ENCODE data around the gene ZDHHC14. TPM values are rescaled to one million over a fixed set of nuclear protein-coding genes. Genes with fewer than 3 reads are reported as not detected.
"Not testable (repeated sequence)": the region's sequence is repeated elsewhere in the genome, so short reads cannot be mapped to it uniquely, and the experiment has no call there.

Gene ZDHHC14
- total RNA-seq, 1 experiment from 2014 or later: 1.7 TPM

DNA sequence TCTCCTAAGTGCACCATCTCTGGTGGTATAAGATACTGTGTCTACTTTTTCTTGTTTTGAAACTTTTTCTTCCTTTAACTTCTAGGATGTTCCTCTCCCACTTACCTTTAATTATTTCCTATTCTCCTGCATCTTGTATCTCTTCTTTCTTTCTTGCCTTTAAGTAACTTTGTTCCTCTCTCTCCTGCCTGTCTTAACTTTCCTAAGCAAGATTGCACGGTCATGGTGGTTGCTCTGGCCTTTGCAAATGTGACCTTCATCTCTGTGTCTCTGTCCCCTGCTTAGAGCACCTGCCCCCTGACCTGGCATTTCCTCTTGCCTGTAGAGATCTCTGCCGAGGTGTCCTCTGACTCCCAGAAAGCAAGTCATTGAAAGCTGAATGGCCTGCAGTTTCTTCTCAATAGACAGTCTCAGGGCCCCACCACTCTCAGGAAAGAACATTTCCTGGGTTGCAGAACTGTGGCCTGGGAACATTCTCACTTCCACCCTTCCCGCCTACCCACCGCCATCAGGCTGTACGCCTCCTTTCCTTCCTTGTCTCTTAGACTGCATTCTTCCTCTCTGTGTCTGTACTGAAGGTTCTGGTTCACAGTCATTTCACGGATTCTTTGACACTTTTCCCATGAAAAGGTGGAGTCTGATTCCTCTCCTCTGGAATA, 12.8 kb downstream of the ZDHHC14 start:
- Mint-ChIP-seq H3K9me3 (peaks cover 24 to 33% of the 10 kb centered on the region in 2 experiments), H3K36me3 (ENCODE audit: insufficient read depth in 1 of 3, low read depth in 3 of 3) (peaks cover 18 to 26% (median 19%) of the 10 kb centered on the region in 3 experiments)
- TF ChIP-seq, protein P1, sequence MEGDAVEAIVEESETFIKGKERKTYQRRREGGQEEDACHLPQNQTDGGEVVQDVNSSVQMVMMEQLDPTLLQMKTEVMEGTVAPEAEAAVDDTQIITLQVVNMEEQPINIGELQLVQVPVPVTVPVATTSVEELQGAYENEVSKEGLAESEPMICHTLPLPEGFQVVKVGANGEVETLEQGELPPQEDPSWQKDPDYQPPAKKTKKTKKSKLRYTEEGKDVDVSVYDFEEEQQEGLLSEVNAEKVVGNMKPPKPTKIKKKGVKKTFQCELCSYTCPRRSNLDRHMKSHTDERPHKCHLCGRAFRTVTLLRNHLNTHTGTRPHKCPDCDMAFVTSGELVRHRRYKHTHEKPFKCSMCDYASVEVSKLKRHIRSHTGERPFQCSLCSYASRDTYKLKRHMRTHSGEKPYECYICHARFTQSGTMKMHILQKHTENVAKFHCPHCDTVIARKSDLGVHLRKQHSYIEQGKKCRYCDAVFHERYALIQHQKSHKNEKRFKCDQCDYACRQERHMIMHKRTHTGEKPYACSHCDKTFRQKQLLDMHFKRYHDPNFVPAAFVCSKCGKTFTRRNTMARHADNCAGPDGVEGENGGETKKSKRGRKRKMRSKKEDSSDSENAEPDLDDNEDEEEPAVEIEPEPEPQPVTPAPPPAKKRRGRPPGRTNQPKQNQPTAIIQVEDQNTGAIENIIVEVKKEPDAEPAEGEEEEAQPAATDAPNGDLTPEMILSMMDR (conservative IDR thresholded peaks at IDR 0.05): no peak

DNA sequence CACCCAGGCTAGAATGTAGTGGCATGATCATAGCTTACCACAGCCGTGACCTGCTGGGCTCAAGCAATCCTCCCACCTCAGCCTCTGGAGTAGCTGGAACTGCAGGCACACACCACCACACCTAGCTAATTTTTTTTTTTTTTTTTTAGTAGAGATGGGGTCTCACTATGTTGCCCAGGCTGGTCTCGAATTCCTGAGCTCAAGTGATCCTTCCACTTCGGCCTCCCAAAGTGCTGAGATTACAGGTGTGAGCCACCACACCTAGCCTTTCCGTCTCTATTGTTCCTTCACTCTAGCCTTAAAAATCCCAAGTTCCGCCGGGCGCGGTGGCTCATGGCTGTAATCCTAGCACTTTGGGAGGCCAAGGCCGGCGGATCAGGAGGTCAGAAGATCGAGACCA, 14.2 kb downstream of the ZDHHC14 start:
- not testable (repeated sequence) for H2BK20ac ChIP-seq (ENCODE audit: low read depth, low read length, poor library complexity, severe bottlenecking); H2BK15ac ChIP-seq (ENCODE audit: low read depth, low read length); H2BK12ac ChIP-seq (ENCODE audit: insufficient read length, low read depth, low read length); H3K23ac ChIP-seq (ENCODE audit: insufficient read length, low read depth, low read length); H4K5ac ChIP-seq (ENCODE audit: insufficient read length, low read depth, low read length); H3K14ac ChIP-seq (ENCODE audit: insufficient read depth, low read length); H3K27ac ChIP-seq (ENCODE audit: insufficient read length, low read depth, low read length); H3K4ac ChIP-seq (ENCODE audit: low read depth, low read length); H4K8ac ChIP-seq (replicated peaks; ENCODE audit: insufficient read length, low read depth, low read length); H3K4me2 ChIP-seq (ENCODE audit: insufficient read depth, insufficient read length, low read length); DNase-seq; H3K23me2 ChIP-seq (ENCODE audit: insufficient read length, low read depth, low read length, poor library complexity, severe bottlenecking); H3K27ac Mint-ChIP-seq; H2AK5ac ChIP-seq (ENCODE audit: insufficient read length, low read length); H2AFZ ChIP-seq (ENCODE audit: low read length); H3K79me1 ChIP-seq (ENCODE audit: insufficient read depth, low read depth, low read length, poor library complexity, severe bottlenecking); H3K27me3 Mint-ChIP-seq (ENCODE audit: low read depth); H2BK5ac ChIP-seq (ENCODE audit: insufficient read length, low read length); H3K4me1 ChIP-seq (ENCODE audit: insufficient read depth, low read length); H3K9me3 ChIP-seq (ENCODE audit: control insufficient read depth, low read depth, low read length); H4K91ac ChIP-seq (ENCODE audit: insufficient read length, low read depth, low read length); H3K18ac ChIP-seq (ENCODE audit: insufficient read length, low read depth, low read length); H3K9ac ChIP-seq (ENCODE audit: extremely low read depth, insufficient read length, low read length); H3K27me3 ChIP-seq (ENCODE audit: insufficient read depth, low read length); H3T11ph ChIP-seq (ENCODE audit: low read length); H3K4me3 Mint-ChIP-seq; H3K56ac ChIP-seq (ENCODE audit: insufficient read length, low read depth, low read length); H4K20me1 ChIP-seq (ENCODE audit: control insufficient read depth, insufficient read depth, insufficient read length); H2BK120ac ChIP-seq (ENCODE audit: low read depth, low read length, poor library complexity, severe bottlenecking); H3K79me2 ChIP-seq (ENCODE audit: insufficient read depth, low read length)
- Mint-ChIP-seq H3K4me1 (peaks cover 9 to 10% of the 10 kb centered on the region in 2 experiments), H3K9me3 (peaks cover 15 to 22% of the 10 kb centered on the region in 2 experiments), H3K36me3 (ENCODE audit: insufficient read depth in 1 of 3, low read depth in 3 of 3) (peaks cover 13 to 17% (median 14%) of the 10 kb centered on the region in 3 experiments)
- no CpG with 5 or more reads among the region's 11 CpGs for WGBS (ENCODE audit: extremely low coverage, insufficient read length, low lambda C conversion rate)

More for the DNA sequence above, 12.8 kb downstream of the ZDHHC14 start:
- Histone ChIP-seq H4K91ac (ENCODE audit: insufficient read length, low read depth, low read length) (no peak overlapping the region), H3K56ac (ENCODE audit: insufficient read length, low read depth, low read length) (no peak overlapping the region), H3K4me1 (ENCODE audit: insufficient read depth, low read length) (no peaks in the 10 kb centered on the region), H2BK5ac (ENCODE audit: insufficient read length, low read length) (no peak overlapping the region), H3K14ac (ENCODE audit: insufficient read depth, low read length) (no peak overlapping the region), H3K9ac (ENCODE audit: extremely low read depth, insufficient read length, low read length) (no peak overlapping the region), H2AK5ac (ENCODE audit: insufficient read length, low read length) (no peak overlapping the region), H3K4me2 (ENCODE audit: insufficient read depth, insufficient read length, low read length) (no peak overlapping the region), H3K4ac (ENCODE audit: low read depth, low read length) (no peak overlapping the region), H2BK120ac (ENCODE audit: low read depth, low read length, poor library complexity, severe bottlenecking) (no peak overlapping the region), H3T11ph (ENCODE audit: low read length) (no peak overlapping the region), H4K5ac (ENCODE audit: insufficient read length, low read depth, low read length) (no peak overlapping the region), H3K27me3 (ENCODE audit: insufficient read depth, low read length) (no peaks in the 10 kb centered on the region), H3K27ac (ENCODE audit: insufficient read length, low read depth, low read length) (no peak overlapping the region), H2BK15ac (ENCODE audit: low read depth, low read length) (no peak overlapping the region), H2AFZ (ENCODE audit: low read length) (no peak overlapping the region), H3K23me2 (ENCODE audit: insufficient read length, low read depth, low read length, poor library complexity, severe bottlenecking) (no peaks in the 10 kb centered on the region), H3K23ac (ENCODE audit: insufficient read length, low read depth, low read length) (no peak overlapping the region), H3K9me3 (ENCODE audit: control insufficient read depth, low read depth, low read length) (peaks cover 4% of the 10 kb centered on the region), H3K18ac (ENCODE audit: insufficient read length, low read depth, low read length) (no peak overlapping the region), H4K20me1 (ENCODE audit: control insufficient read depth, insufficient read depth, insufficient read length) (no peaks in the 10 kb centered on the region), H3K79me2 (ENCODE audit: insufficient read depth, low read length) (no peaks in the 10 kb centered on the region), H3K79me1 (ENCODE audit: insufficient read depth, low read depth, low read length, poor library complexity, severe bottlenecking) (no peaks in the 10 kb centered on the region), H2BK20ac (ENCODE audit: low read depth, low read length, poor library complexity, severe bottlenecking) (no peak overlapping the region), H2BK12ac (ENCODE audit: insufficient read length, low read depth, low read length) (no peak overlapping the region), H4K8ac (replicated peaks; ENCODE audit: insufficient read length, low read depth, low read length) (no peak overlapping the region)
- Mint-ChIP-seq H3K27ac (no peak overlapping the region), H3K4me3 (no peak overlapping the region), H3K27me3 (ENCODE audit: low read depth) (no peaks in the 10 kb centered on the region; the same call in 1 of the 2 replicates), H3K4me1 (peaks cover 9 to 10% of the 10 kb centered on the region in 2 experiments)
- WGBS (ENCODE audit: extremely low coverage, insufficient read length, low lambda C conversion rate): no CpG with 5 or more reads among the region's 6 CpGs
- no peak for DNase-seq

All from H9 (cell line).